ENCODE measurements around the gene PSPN. TPM values are rescaled to one million over a fixed set of nuclear protein-coding genes. Genes with fewer than 3 reads are reported as not detected.

The PSPN gene
- total RNA-seq, 1 experiment from 2014 or later, result 1.9 TPM

GRCh38 chr19:6421075-6422014 lies 45.6 kb upstream of the PSPN start (continued):
- TF ChIP-seq TP53 (CRISPR knock-in tag; IDR thresholded peaks at IDR 0.05) (no peak), ATF1 (CRISPR knock-in tag; IDR thresholded peaks at IDR 0.05) (no peak)

DNA sequence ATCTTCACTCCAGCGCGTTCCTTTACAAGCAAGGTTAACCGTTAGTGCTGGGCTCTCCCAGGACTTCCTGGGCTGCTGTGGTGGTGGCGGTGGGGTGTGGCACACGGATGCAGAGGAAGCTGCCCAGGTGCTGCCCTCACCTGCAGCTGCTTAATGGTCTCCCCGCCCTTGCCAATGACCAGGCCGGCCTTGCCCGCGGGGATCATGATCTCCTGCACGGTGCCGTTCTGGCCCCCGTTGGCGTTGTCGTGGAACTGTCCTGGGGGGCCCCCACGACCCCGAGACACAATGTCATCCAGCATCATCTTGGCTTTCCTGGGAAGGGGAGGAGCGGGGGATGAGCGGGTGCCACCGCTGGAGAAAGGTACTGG lies 42.8 kb upstream of the PSPN start:
- Mint-ChIP-seq H3K36me3 (peaks cover 72% of the 10 kb centered on the region), H3K27me3 (ENCODE audit: low read depth) (no peaks in the 10 kb centered on the region), H3K4me1 (peaks cover 21% of the 10 kb centered on the region), H3K4me3 (no peak overlapping the region), H3K27ac (no peak overlapping the region), H3K9me3 (no peaks in the 10 kb centered on the region)
- no peak for TF ChIP-seq IRF2 (CRISPR knock-in tag; IDR thresholded peaks at IDR 0.05; ENCODE audit: borderline replicate concordance, low read depth)
- TF ChIP-seq FOXK1 (CRISPR knock-in tag; IDR thresholded peaks at IDR 0.05), result no peak
- TF ChIP-seq, protein P1, sequence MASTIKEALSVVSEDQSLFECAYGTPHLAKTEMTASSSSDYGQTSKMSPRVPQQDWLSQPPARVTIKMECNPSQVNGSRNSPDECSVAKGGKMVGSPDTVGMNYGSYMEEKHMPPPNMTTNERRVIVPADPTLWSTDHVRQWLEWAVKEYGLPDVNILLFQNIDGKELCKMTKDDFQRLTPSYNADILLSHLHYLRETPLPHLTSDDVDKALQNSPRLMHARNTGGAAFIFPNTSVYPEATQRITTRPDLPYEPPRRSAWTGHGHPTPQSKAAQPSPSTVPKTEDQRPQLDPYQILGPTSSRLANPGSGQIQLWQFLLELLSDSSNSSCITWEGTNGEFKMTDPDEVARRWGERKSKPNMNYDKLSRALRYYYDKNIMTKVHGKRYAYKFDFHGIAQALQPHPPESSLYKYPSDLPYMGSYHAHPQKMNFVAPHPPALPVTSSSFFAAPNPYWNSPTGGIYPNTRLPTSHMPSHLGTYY (CRISPR knock-in tag; IDR thresholded peaks at IDR 0.05), result no peak
- TF ChIP-seq, protein P2, sequence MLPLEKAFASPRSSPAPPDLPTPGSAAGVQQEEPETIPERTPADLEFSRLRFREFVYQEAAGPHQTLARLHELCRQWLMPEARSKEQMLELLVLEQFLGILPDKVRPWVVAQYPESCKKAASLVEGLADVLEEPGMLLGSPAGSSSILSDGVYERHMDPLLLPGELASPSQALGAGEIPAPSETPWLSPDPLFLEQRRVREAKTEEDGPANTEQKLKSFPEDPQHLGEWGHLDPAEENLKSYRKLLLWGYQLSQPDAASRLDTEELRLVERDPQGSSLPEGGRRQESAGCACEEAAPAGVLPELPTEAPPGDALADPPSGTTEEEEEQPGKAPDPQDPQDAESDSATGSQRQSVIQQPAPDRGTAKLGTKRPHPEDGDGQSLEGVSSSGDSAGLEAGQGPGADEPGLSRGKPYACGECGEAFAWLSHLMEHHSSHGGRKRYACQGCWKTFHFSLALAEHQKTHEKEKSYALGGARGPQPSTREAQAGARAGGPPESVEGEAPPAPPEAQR (CRISPR knock-in tag; IDR thresholded peaks at IDR 0.05), result no peak
- no peak for TF ChIP-seq CREB1 (CRISPR knock-in tag; IDR thresholded peaks at IDR 0.05)
- TF ChIP-seq ELF4 (CRISPR knock-in tag; IDR thresholded peaks at IDR 0.05; ENCODE audit: low read depth), result no peak
- no peak for TF ChIP-seq RORB (CRISPR knock-in tag; IDR thresholded peaks at IDR 0.05)
- ChIA-PET CTCF (interaction anchor here (0.5 kb wide), 1 partner anchor 445 kb away, joined by 3 read pairs; no protein-coding TSS in a partner anchor), POLR2A (interaction anchor here (0.6 kb wide), 1 partner anchor 9 kb away, joined by 3 read pairs; no protein-coding TSS in a partner anchor)
- ATAC-seq (no peak), DNase-seq (ENCODE audit: low spot score) (no peak)

GRCh38 chr19:6417713-6418561 lies 42.2 kb upstream of the PSPN start:
- TF ChIP-seq, protein P3, sequence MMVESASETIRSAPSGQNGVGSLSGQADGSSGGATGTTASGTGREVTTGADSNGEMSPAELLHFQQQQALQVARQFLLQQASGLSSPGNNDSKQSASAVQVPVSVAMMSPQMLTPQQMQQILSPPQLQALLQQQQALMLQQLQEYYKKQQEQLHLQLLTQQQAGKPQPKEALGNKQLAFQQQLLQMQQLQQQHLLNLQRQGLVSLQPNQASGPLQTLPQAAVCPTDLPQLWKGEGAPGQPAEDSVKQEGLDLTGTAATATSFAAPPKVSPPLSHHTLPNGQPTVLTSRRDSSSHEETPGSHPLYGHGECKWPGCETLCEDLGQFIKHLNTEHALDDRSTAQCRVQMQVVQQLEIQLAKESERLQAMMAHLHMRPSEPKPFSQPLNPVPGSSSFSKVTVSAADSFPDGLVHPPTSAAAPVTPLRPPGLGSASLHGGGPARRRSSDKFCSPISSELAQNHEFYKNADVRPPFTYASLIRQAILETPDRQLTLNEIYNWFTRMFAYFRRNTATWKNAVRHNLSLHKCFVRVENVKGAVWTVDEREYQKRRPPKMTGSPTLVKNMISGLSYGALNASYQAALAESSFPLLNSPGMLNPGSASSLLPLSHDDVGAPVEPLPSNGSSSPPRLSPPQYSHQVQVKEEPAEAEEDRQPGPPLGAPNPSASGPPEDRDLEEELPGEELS (CRISPR knock-in tag; IDR thresholded peaks at IDR 0.05), result no peak
- no peak for TF ChIP-seq FOXP1 (CRISPR knock-in tag; IDR thresholded peaks at IDR 0.05; ENCODE audit: borderline replicate concordance)
- TF ChIP-seq, protein P4, sequence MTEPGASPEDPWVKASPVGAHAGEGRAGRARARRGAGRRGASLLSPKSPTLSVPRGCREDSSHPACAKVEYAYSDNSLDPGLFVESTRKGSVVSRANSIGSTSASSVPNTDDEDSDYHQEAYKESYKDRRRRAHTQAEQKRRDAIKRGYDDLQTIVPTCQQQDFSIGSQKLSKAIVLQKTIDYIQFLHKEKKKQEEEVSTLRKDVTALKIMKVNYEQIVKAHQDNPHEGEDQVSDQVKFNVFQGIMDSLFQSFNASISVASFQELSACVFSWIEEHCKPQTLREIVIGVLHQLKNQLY (CRISPR knock-in tag; IDR thresholded peaks at IDR 0.05), result no peak
- TF ChIP-seq ZNF263 (CRISPR knock-in tag; IDR thresholded peaks at IDR 0.05; ENCODE audit: low read depth), result no peak
- TF ChIP-seq FOXK1 (CRISPR knock-in tag; IDR thresholded peaks at IDR 0.05), result no peak
- no peak for TF ChIP-seq IRF2 (CRISPR knock-in tag; IDR thresholded peaks at IDR 0.05; ENCODE audit: borderline replicate concordance, low read depth)
- TF ChIP-seq CREB1 (CRISPR knock-in tag; IDR thresholded peaks at IDR 0.05), result no peak
- TF ChIP-seq ZNF396 (CRISPR knock-in tag; IDR thresholded peaks at IDR 0.05; ENCODE audit: borderline replicate concordance), result no peak
- no peak for TF ChIP-seq ZBTB21 (CRISPR knock-in tag; IDR thresholded peaks at IDR 0.05; ENCODE audit: borderline replicate concordance)
- no peak for TF ChIP-seq TCF7 (CRISPR knock-in tag; IDR thresholded peaks at IDR 0.05; ENCODE audit: low read depth)
- TF ChIP-seq, protein P5, sequence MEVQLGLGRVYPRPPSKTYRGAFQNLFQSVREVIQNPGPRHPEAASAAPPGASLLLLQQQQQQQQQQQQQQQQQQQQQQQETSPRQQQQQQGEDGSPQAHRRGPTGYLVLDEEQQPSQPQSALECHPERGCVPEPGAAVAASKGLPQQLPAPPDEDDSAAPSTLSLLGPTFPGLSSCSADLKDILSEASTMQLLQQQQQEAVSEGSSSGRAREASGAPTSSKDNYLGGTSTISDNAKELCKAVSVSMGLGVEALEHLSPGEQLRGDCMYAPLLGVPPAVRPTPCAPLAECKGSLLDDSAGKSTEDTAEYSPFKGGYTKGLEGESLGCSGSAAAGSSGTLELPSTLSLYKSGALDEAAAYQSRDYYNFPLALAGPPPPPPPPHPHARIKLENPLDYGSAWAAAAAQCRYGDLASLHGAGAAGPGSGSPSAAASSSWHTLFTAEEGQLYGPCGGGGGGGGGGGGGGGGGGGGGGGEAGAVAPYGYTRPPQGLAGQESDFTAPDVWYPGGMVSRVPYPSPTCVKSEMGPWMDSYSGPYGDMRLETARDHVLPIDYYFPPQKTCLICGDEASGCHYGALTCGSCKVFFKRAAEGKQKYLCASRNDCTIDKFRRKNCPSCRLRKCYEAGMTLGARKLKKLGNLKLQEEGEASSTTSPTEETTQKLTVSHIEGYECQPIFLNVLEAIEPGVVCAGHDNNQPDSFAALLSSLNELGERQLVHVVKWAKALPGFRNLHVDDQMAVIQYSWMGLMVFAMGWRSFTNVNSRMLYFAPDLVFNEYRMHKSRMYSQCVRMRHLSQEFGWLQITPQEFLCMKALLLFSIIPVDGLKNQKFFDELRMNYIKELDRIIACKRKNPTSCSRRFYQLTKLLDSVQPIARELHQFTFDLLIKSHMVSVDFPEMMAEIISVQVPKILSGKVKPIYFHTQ (CRISPR knock-in tag; IDR thresholded peaks at IDR 0.05), result no peak
- TF ChIP-seq PREB (CRISPR knock-in tag; IDR thresholded peaks at IDR 0.05; ENCODE audit: borderline replicate concordance), result no peak
- no peak for TF ChIP-seq ZNF317 (CRISPR knock-in tag; IDR thresholded peaks at IDR 0.05; ENCODE audit: borderline replicate concordance, low read depth)
- Mint-ChIP-seq H3K27me3 (ENCODE audit: low read depth) (no peaks in the 10 kb centered on the region), H3K36me3 (peaks cover 71% of the 10 kb centered on the region), H3K27ac (no peak overlapping the region), H3K4me3 (no peak overlapping the region), H3K9me3 (no peaks in the 10 kb centered on the region), H3K4me1 (peaks cover 15% of the 10 kb centered on the region)
- peak; percentile 36 for DNase-seq (ENCODE audit: low spot score)
- CTCF ChIA-PET, result interaction anchor here (0.5 to 1.4 kb wide), 8 partner anchors 8 to 446 kb away, joined by 3 to 7 read pairs (median 3); partner anchors contain the start of genes CRB3 and GTF2F1
- peak; percentile 45 for ATAC-seq
- POLR2A ChIA-PET, result interaction anchor here (0.6 kb wide), 1 partner anchor 8 kb away, joined by 3 read pairs; no protein-coding TSS in a partner anchor
